A673 (cell line): ENCODE data around the gene SLC5A5. TPM values are rescaled to one million over a fixed set of nuclear protein-coding genes. Genes with fewer than 3 reads are reported as not detected.

ENCODE experiments used
- BruUV-seq: library from RNA; stranded (reverse); fragments of 400-500 nt; replicated peaks from 2 replicates; lab custom pipeline; 2021; lab: Mats Ljungman, UMichigan
- CTCF ChIA-PET: fragments of 300-600 bp; sonication (Branson Sonifier 250); formaldehyde crosslinking; loops from one replicate; lab custom pipeline; 2022; ENCODE audit warnings: antibody characterized with exemption; lab: Charles Lee
- POLR2A ChIA-PET: fragments of 300-600 bp; sonication (Branson Sonifier 250); formaldehyde crosslinking; loops from one replicate; lab custom pipeline; 2022; ENCODE audit warnings: antibody characterized with exemption; ENCODE audit not compliant: low non-redundant PET; lab: Charles Lee
- DNase-seq: peaks from one replicate; pipeline ENCODE4 v3.0.0-alpha.2; 2015; ENCODE audit warnings: low spot score
- H3K27ac ChIP-seq: fragments of 200-600 bp; sonication (generic); 2 replicates; pipeline ENCODE4 v1.5.1; 2016; ENCODE audit warnings: mixed run types, low read depth, mild to moderate bottlenecking, mixed read lengths, antibody characterized with exemption, low read length; ENCODE audit not compliant: poor library complexity, severe bottlenecking
- H3K27me3 ChIP-seq: fragments of 200-600 bp; sonication (generic); replicated peaks from 2 replicates; pipeline ENCODE4 v1.6.1; 2017; ENCODE audit warnings: mixed run types, low read depth, mild to moderate bottlenecking, mixed read lengths, antibody characterized with exemption, low read length; ENCODE audit not compliant: insufficient read depth, poor library complexity
- H3K36me3 ChIP-seq: fragments of 200-600 bp; sonication (generic); 2 replicates; pipeline ENCODE4 v1.6.1; 2016; ENCODE audit warnings: mixed run types, mild to moderate bottlenecking, mixed read lengths, antibody characterized with exemption, low read length; ENCODE audit not compliant: insufficient read depth, poor library complexity, severe bottlenecking
- H3K4me1 ChIP-seq: fragments of 200-600 bp; sonication (generic); 2 replicates; pipeline ENCODE4 v1.6.1; 2017; ENCODE audit warnings: mixed run types, mild to moderate bottlenecking, mixed read lengths, antibody characterized with exemption, low read length; ENCODE audit not compliant: insufficient read depth, poor library complexity, severe bottlenecking
- H3K4me3 ChIP-seq: fragments of 200-600 bp; sonication (generic); 2 replicates; pipeline ENCODE4 v1.5.1; 2016; ENCODE audit warnings: low read depth, mixed run types, mild to moderate bottlenecking, mixed read lengths, low read length; ENCODE audit not compliant: poor library complexity, severe bottlenecking
- H3K9me3 ChIP-seq: fragments of 200-600 bp; sonication (generic); 2 replicates; pipeline ENCODE4 v1.6.1; 2016; ENCODE audit warnings: mixed run types, low read depth, mild to moderate bottlenecking, mixed read lengths, antibody characterized with exemption, low read length; ENCODE audit not compliant: poor library complexity, severe bottlenecking
- CTCF ChIP-seq: fragments of 300-800, 200-600 bp; sonication (generic); conservative IDR thresholded peaks from 2 replicates; pipeline ENCODE4 v1.5.1; 2017; ENCODE audit warnings: low read depth, mild to moderate bottlenecking, antibody characterized with exemption, low read length, moderate library complexity, mixed read lengths
- EZH2 ChIP-seq: fragments of 200-600 bp; sonication (generic); IDR thresholded peaks from 2 replicates; pipeline ENCODE4 v1.6.1; 2017; ENCODE audit warnings: borderline replicate concordance, low read depth, mild to moderate bottlenecking, mixed read lengths, antibody characterized with exemption, low read length; ENCODE audit not compliant: poor library complexity, severe bottlenecking
- intact Hi-C: fragments of 100-400 bp; cut with micrococcal nuclease; formaldehyde crosslinking; loops from one replicate; pipeline ENCODE4 v1.10.0; 2022; ENCODE audit not compliant: unreplicated experiment
- total RNA-seq: library from RNA; stranded (reverse); gene quantifications from 2 replicates; pipeline ENCODE4 v1.2.3, GENCODE V29; 2021

SLC5A5 gene
- total RNA-seq, 1 experiment from 2014 or later = not detected

- CTCF ChIA-PET = no interaction called here
- Histone ChIP-seq H3K27ac (no peak overlapping the region), H3K36me3 (no peaks in the 10 kb centered on the region), H3K27me3 (peaks cover 46% of the 10 kb centered on the region), H3K4me1 (peaks cover 5% of the 10 kb centered on the region), H3K4me3 (peak overlapping the region; percentile 31), H3K9me3 (no peaks in the 10 kb centered on the region)
- no TSS peak for BruUV-seq
- POLR2A ChIA-PET = no interaction called here
- DNase-seq = peak; percentile 75
- TF ChIP-seq EZH2 (no peak), CTCF (no peak)
- intact Hi-C loops = loop anchor here (5.0 kb wide), 2 partner anchors 58 to 128 kb away; partner anchors contain the start of gene CCDC124
These were observed 2.3 kb downstream of the SLC5A5 start for GRCh38 chr19:17873786-17874757.

DNA sequence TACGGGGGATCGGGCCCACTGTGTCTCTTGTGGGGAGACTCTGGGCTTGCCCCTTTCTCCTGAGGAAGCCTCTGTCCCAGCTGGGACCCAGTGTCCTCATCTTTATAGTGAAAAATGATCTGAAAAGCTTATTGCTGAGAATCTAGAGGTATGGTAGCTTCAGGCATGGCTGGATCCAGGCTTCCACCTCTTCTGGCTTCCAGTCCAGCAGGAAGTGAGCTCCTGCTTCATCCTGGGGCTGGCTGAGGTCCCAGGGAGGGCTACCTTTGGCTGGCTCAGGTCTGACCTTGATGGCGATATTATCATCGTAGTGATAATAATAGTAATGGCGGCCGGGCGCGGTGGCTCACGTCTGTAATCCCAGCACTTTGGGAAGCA lies 3.0 kb downstream of the SLC5A5 start:
- ChIA-PET CTCF (no interaction called here), POLR2A (no interaction called here)
- intact Hi-C loops = loop anchor here (5.0 kb wide), 2 partner anchors 58 to 128 kb away; partner anchors contain the start of gene CCDC124
- DNase-seq = no peak
- Histone ChIP-seq H3K27ac (no peak overlapping the region), H3K4me3 (no peak overlapping the region), H3K36me3 (no peaks in the 10 kb centered on the region), H3K9me3 (no peaks in the 10 kb centered on the region), H3K27me3 (peaks cover 39% of the 10 kb centered on the region), H3K4me1 (peaks cover 5% of the 10 kb centered on the region)
- TF ChIP-seq EZH2 (no peak), CTCF (no peak)
- BruUV-seq = no TSS peak

DNA sequence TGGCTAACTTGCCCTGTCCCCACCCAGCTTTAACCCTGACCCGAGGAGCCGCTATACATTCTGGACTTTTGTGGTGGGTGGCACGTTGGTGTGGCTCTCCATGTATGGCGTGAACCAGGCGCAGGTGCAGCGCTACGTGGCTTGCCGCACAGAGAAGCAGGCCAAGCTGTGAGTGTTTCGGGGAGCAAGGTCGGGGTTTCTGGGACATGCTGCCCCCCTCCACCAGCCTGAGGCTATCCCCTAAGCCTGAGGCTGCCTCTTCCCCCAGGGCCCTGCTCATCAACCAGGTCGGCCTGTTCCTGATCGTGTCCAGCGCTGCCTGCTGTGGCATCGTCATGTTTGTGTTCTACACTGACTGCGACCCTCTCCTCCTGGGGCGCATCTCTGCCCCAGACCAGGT lies 6.0 kb downstream of the SLC5A5 start:
- Histone ChIP-seq H3K9me3 (no peaks in the 10 kb centered on the region), H3K4me3 (no peak overlapping the region), H3K36me3 (no peaks in the 10 kb centered on the region), H3K27me3 (peaks cover 10% of the 10 kb centered on the region), H3K4me1 (peaks cover 5% of the 10 kb centered on the region), H3K27ac (no peak overlapping the region)
- intact Hi-C loops = no loop called here
- DNase-seq = no peak
- BruUV-seq = no TSS peak
- POLR2A ChIA-PET = no interaction called here
- CTCF ChIA-PET = interaction anchor here (0.7 kb wide), 1 partner anchor 436 kb away, joined by 3 read pairs; no protein-coding TSS in a partner anchor
- TF ChIP-seq EZH2 (no peak), CTCF (no peak)
